Epithelial cell of proximal tubule (primary cell): ENCODE data around the gene NFE2L2. TPM values are rescaled to one million over a fixed set of nuclear protein-coding genes. Genes with fewer than 3 reads are reported as not detected.
"Not testable (repeated sequence)": the region's sequence is repeated elsewhere in the genome, so short reads cannot be mapped to it uniquely, and the experiment has no call there.

Source experiments
- DNase-seq: peaks from one replicate; pipeline ENCODE4 v3.0.0-alpha.2; 2011; ENCODE audit warnings: low read depth
- H3K4me3 ChIP-seq: 2 replicates; pipeline ENCODE4 v1.5.1; 2011; ENCODE audit warnings: low read depth, mild to moderate bottlenecking, low read length
- CTCF ChIP-seq: conservative IDR thresholded peaks from 2 replicates; pipeline ENCODE4 v1.5.1; 2012; ENCODE audit warnings: low read depth, mild to moderate bottlenecking, low read length
- total RNA-seq: library from RNA; depleted of rRNA; stranded (reverse); fragments of >200 nt; gene quantifications from 2 replicates; pipeline ENCODE4 v1.2.3, GENCODE V29; 2015

The NFE2L2 gene
- total RNA-seq: 43.6 and 53.0 TPM in 2 replicates

- peak within 1 kb of the TSS; percentile 93 for H3K4me3 ChIP-seq
- DNase-seq: no peak
- peak; percentile 45 for TF ChIP-seq CTCF
These were observed at the start of gene NFE2L2 for GRCh38 chr2:177264693-177265587. Gene NFE2L2 (minus strand): TSS chr2:177264727. CDS start chr2:177264576, 151 bp downstream.

GRCh38 chr2:177314194-177314593 lies 49.7 kb upstream of the NFE2L2 start:
- no peak for TF ChIP-seq CTCF
- H3K4me3 ChIP-seq: no peak overlapping the region
- DNase-seq: no peak

GRCh38 chr2:177313162-177313781 lies 48.7 kb upstream of the NFE2L2 start:
- H3K4me3 ChIP-seq: no peak overlapping the region
- DNase-seq: no peak
- TF ChIP-seq CTCF: no peak

GRCh38 chr2:177312562-177312961 lies 48.0 kb upstream of the NFE2L2 start:
- no peak for DNase-seq
- H3K4me3 ChIP-seq: no peak overlapping the region
- TF ChIP-seq CTCF: no peak

- not testable (repeated sequence) for DNase-seq, H3K4me3 ChIP-seq
These were observed 45.3 kb upstream of the NFE2L2 start for GRCh38 chr2:177309672-177310309.

GRCh38 chr2:177306550-177306949 lies 42.0 kb upstream of the NFE2L2 start:
- no peak for TF ChIP-seq CTCF
- no peak overlapping the region for H3K4me3 ChIP-seq
- no peak for DNase-seq

GRCh38 chr2:177303939-177304338 lies 39.4 kb upstream of the NFE2L2 start:
- H3K4me3 ChIP-seq: no peak overlapping the region
- TF ChIP-seq CTCF: no peak
- no peak for DNase-seq
